Activated naive CD4-positive, alpha-beta T cell treated with anti-CD3 and anti-CD28 coated beads, Interleukin-2, amount 50 U/mL, for 72 hours (primary cell): Measurements from ENCODE around the gene KDM8. TPM values are rescaled to one million over a fixed set of nuclear protein-coding genes. Genes with fewer than 3 reads are reported as not detected.
"Not testable (repeated sequence)": the region's sequence is repeated elsewhere in the genome, so short reads cannot be mapped to it uniquely, and the experiment has no call there.

ENCODE experiments used
- ATAC-seq, 2 donors: fragments of 150-1000 bp; cut with Tn5 transposase; 2 replicates each; pipeline ENCODE4 v1.10.0; 2021; ENCODE audit warnings: mild to moderate bottlenecking in 2 of 2, moderate library complexity in 2 of 2
- DNase-seq, 2 donors: peaks; one replicate each; pipeline ENCODE4 v3.0.0; 2021 to 2022; ENCODE audit warnings: low spot score in 2 of 2
- H3K27ac Mint-ChIP-seq, 2 donors: one replicate each; pipeline ENCODE4 v1.8.0; 2022; ENCODE audit warnings: mild to moderate bottlenecking in 2 of 2, mixed read lengths in 2 of 2
- H3K36me3 Mint-ChIP-seq, 2 donors: one replicate each; pipeline ENCODE4 v1.8.0; 2022; ENCODE audit warnings: mixed read lengths in 2 of 2
- H3K9me3 Mint-ChIP-seq, 2 donors: one replicate each; pipeline ENCODE4 v1.8.0; 2022; ENCODE audit warnings: mixed read lengths in 2 of 2
- total RNA-seq, 2 donors: library from RNA; stranded (reverse); gene quantifications; one replicate each; pipeline ENCODE4 v1.2.3, GENCODE V29; 2022

The KDM8 gene
- total RNA-seq, 2 donors from 2014 or later = 9.2 to 10.8 TPM

DNA sequence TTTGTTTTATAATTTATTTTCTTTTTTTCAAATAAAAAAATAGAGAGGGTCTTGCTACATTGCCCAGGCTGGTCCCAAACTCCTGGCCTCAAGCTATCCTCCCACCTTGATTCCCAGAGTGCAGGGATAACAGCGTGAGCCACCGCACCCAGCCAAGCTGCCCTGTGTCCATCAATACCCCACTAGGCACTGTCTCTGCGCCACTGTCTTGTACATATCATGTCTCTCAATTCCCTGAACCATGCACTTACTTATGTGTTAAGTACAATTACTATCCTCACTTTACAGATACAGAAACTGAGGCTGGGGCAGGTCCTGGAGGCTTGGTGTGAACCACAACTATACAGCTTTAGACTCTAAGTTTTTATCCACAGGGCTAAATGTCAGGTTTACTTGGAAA lies 53.5 kb downstream of the KDM8 start:
- Mint-ChIP-seq H3K9me3 (peaks cover 4 to 9% of the 10 kb centered on the region in 2 donors), H3K27ac (peak overlapping the region in 1 of 2 donors; percentile 37), H3K36me3 (peaks cover 38 to 48% of the 10 kb centered on the region in 2 donors)
- DNase-seq (no peak), ATAC-seq (no peak)

GRCh38 chr16:27257271-27257670 lies 53.9 kb downstream of the KDM8 start:
- Mint-ChIP-seq H3K9me3 (peaks cover 4 to 9% of the 10 kb centered on the region in 2 donors), H3K36me3 (peaks cover 39 to 46% of the 10 kb centered on the region in 2 donors), H3K27ac (peak overlapping the region in 1 of 2 donors; percentile 37)
- ATAC-seq (no peak), DNase-seq (no peak)

- ATAC-seq (peak; percentile 30 to 66), DNase-seq (no peak)
- Mint-ChIP-seq H3K27ac (peak overlapping the region; percentile 57 to 61), H3K36me3 (peaks cover 43 to 56% of the 10 kb centered on the region in 2 donors), H3K9me3 (peaks cover 4 to 9% of the 10 kb centered on the region in 2 donors)
Measured at GRCh38 chr16:27258241-27258734, 55.0 kb downstream of the KDM8 start.

DNA sequence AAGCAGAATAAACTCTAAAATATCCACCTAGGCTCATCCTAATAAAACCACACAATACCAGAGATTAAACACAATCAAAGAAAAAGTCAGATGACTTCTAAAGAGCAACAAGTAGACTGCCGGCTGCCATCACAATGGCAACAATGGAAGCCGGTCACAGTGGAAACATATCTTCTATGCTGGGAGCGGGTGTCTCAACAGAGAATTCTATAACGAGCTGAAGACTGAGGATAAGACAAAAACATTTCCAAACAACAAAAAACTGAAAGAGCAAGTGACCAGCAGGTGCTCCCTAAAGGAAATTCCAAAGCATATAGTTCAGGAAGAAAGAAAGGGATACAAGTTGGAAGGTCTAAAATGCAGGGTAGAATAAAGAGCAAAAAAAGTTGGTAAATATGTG lies 56.4 kb downstream of the KDM8 start:
- ATAC-seq = no peak
- no peak for DNase-seq
- H3K9me3 Mint-ChIP-seq = peaks cover 4 to 9% of the 10 kb centered on the region in 2 donors
- no peak overlapping the region for H3K27ac Mint-ChIP-seq
- peaks cover 43 to 54% of the 10 kb centered on the region in 2 donors for H3K36me3 Mint-ChIP-seq

DNA sequence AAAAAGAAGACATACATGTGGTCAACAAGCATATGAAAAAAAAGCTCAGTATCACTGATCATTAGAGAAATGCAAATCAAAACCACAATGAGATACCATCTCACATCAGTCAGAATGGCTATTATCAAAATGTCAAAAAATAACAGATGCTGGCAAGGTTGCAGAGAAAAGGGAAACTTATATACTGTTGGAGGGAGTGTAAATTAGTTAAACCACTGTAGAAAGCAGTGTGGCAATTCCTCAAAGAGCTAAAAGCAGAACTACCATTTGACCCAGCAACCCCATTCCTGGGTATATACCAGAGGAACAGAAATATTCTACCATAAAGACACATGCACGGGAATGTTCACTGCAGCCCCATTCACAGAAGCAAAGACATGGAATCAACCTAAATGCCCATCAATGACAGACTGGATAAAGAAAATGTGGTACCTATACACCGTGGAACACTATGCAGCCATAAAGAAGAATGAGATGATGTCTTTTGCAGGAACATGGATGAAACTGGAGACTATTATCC lies 59.6 kb downstream of the KDM8 start:
- not testable (repeated sequence) for ATAC-seq, H3K27ac Mint-ChIP-seq, H3K9me3 Mint-ChIP-seq, DNase-seq
- peaks cover 41 to 42% of the 10 kb centered on the region in 2 donors for H3K36me3 Mint-ChIP-seq

DNA sequence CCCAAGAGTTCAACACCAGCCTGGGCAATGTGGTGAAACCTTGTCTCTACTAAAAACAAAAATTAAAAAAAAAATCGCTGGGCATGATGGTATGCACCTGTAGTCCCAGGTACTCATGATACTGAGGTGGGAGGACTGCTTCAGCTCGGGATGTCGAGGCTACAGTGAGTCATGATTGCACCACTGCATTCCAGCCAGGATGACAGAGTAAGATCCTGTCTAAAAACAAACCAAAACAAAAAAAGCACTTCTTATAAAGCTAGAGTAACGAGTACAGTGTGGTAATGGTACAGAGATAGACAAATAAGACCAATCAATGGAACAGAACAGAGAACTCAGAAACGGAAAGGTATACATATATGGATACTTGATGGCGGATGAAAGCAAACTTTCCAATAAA lies 60.8 kb downstream of the KDM8 start:
- Mint-ChIP-seq H3K27ac (no peak overlapping the region), H3K36me3 (peaks cover 44 to 45% of the 10 kb centered on the region in 2 donors), H3K9me3 (peaks cover 1 to 6% of the 10 kb centered on the region in 2 donors)
- no peak for DNase-seq
- ATAC-seq = no peak

DNA sequence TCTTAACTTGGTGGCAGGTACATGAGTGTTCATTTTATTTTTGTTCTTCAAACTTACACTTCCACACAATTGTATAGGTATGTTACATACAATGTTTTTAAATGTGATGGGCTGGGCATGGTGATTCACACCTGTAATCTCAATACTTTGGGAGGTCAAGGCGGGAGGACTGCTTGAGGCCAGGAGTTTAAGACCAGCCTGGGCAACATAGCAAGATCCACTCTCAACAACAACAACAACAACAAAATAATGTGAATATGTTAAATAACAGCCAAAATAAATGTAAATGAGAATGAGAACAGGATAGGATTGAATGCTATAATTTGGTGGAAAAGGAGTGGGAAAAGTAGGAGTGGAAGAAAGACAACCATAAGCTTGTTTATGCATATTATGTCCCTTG lies 62.7 kb downstream of the KDM8 start:
- no peak for ATAC-seq
- Mint-ChIP-seq H3K36me3 (peaks cover 44% of the 10 kb centered on the region in 2 donors), H3K9me3 (no peaks in the 10 kb centered on the region), H3K27ac (peak overlapping the region in 1 of 2 donors; percentile 8)
- no peak for DNase-seq

DNA sequence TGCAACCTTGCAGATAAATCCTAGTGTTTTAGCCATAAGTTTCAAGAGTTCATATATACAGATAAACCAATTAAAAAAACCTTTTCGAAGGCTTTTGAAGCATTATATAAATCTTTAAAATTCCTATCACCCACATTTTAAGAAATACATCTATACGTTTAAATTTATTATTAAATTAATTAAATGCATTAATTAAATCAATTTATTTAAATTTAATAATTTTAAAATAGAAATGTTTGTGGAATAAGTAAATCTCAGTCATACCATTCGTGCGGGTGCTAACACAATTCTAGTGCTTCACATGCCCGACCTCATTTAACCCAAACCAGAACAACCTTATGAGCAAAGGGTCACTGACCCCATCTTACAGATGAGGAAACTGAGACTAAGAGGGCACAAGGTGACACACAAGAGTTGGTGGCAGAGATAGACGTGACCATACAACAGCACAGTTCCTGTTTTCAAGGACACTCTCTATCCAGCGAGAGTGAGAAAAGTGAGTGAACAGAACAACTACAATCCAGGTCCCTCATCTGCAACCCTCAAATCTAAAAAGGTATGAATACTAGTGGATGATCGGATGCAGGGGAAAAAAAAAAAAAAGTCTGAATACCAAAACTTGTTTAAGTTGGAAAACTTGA lies 63.8 kb downstream of the KDM8 start:
- DNase-seq = no peak
- Mint-ChIP-seq H3K36me3 (peaks cover 49 to 51% of the 10 kb centered on the region in 2 donors), H3K27ac (peak overlapping the region in 1 of 2 donors; percentile 99), H3K9me3 (peaks cover 3 to 7% of the 10 kb centered on the region in 2 donors)
- peak in 1 of 2 donors; percentile 50 for ATAC-seq

GRCh38 chr16:27268376-27269299 lies 65.3 kb downstream of the KDM8 start, which contains the start of gene NSMCE1:
Gene NSMCE1 (minus strand): TSS chr16:27268772. CDS start chr16:27257570, 11,202 bp downstream.
- Mint-ChIP-seq H3K9me3 (peaks cover 5 to 8% of the 10 kb centered on the region in 2 donors), H3K36me3 (peaks cover 40 to 47% of the 10 kb centered on the region in 2 donors), H3K27ac (peak within 1 kb of the TSS; percentile 99)
- peak; percentile 97 to 98 for DNase-seq
- peak; percentile 91 to 97 for ATAC-seq

GRCh38 chr16:27269300-27270150 lies 66.2 kb downstream of the KDM8 start:
- DNase-seq (no peak), ATAC-seq (no peak)
- H3K27ac Mint-ChIP-seq = peak overlapping the region; percentile 99
- H3K9me3 Mint-ChIP-seq = peaks cover 5 to 8% of the 10 kb centered on the region in 2 donors
- H3K36me3 Mint-ChIP-seq = peaks cover 40 to 47% of the 10 kb centered on the region in 2 donors

- ATAC-seq (peak in 1 of 2 donors; percentile 36), DNase-seq (no peak)
- Mint-ChIP-seq H3K27ac (peak overlapping the region in 1 of 2 donors; percentile 99), H3K36me3 (peaks cover 40 to 46% of the 10 kb centered on the region in 2 donors), H3K9me3 (peaks cover 5 to 8% of the 10 kb centered on the region in 2 donors)
Measured at GRCh38 chr16:27270349-27270748, 67.0 kb downstream of the KDM8 start.

Other genes with a start within 250 kb of the KDM8 start
- not detected for gene C16orf82, start 136.6 kb upstream of the KDM8 start, total RNA-seq
- 100 to 1,000 TPM; 106 to 132 TPM for gene NSMCE1, start 65.2 kb downstream of the KDM8 start, total RNA-seq
- gene IL4R, start 110.4 kb downstream of the KDM8 start, total RNA-seq = 100 to 1,000 TPM; 166 to 218 TPM
- gene IL21R, start 198.6 kb downstream of the KDM8 start, total RNA-seq = 100 to 1,000 TPM; 103 to 106 TPM